Purkinje cell (primary cell): Measurements from ENCODE around the gene KIF3A. TPM values are rescaled to one million over a fixed set of nuclear protein-coding genes. Genes with fewer than 3 reads are reported as not detected.

Experiments
- polyA plus RNA-seq: library from polyadenylated mRNA; unstranded; fragments of >200 nt; fragmentation: Nextera tagmentation; gene quantifications from 2 replicates; pipeline ENCODE4 v1.2.1, GENCODE V29; 2014

The KIF3A gene
- polyA plus RNA-seq = 146 and 152 TPM in 2 replicates

GRCh38 chr5:132736853-132737833, at the start of gene KIF3A:
Gene KIF3A, minus strand, starts transcription at chr5:132737546. Its CDS starts 127 bp downstream, at chr5:132737419.

GRCh38 chr5:132777209-132778069, 40.1 kb upstream of the KIF3A start, which contains the start of gene SEPTIN8:
Gene SEPTIN8, minus strand, starts transcription at chr5:132777239. Its CDS starts 102 bp downstream, at chr5:132777137.

GRCh38 chr5:132746954-132747615, 9.7 kb upstream of the KIF3A start, which contains the start of gene CCNI2:
Gene CCNI2, plus strand, starts transcription at chr5:132747426. Its CDS starts 70 bp downstream, at chr5:132747496.

DNA sequence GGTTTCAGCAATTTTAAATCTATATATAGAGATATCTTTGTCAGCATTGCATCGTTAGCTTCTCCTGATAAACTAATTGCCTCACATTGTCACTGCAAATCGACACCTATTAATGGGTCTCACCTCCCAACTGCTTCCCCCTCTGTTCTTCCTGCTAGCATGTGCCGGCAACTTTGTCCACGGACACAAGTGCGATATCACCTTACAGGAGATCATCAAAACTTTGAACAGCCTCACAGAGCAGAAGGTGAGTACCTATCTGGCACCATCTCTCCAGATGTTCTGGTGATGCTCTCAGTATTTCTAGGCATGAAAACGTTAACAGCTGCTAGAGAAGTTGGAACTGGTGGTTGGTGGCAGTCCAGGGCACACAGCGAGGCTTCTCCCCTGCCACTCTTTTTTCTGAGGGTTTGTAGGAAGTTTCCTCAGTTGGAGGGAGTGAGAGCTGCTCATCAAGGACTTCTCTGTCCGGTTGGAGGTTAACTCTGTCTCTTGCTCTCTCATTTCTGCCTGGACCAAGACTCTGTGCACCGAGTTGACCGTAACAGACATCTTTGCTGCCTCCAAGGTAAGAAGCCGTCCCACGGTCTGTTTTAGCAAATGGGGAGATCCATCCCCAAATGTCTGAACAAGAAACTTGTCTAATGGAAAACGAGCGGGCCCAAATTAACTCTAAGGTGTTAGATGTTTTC, 63.3 kb downstream of the KIF3A start, which contains the start of gene IL4:
Gene IL4, plus strand, starts transcription at position 51 of the 692 bp plus-strand sequence. Its CDS starts 62 bp downstream, at position 113.

DNA sequence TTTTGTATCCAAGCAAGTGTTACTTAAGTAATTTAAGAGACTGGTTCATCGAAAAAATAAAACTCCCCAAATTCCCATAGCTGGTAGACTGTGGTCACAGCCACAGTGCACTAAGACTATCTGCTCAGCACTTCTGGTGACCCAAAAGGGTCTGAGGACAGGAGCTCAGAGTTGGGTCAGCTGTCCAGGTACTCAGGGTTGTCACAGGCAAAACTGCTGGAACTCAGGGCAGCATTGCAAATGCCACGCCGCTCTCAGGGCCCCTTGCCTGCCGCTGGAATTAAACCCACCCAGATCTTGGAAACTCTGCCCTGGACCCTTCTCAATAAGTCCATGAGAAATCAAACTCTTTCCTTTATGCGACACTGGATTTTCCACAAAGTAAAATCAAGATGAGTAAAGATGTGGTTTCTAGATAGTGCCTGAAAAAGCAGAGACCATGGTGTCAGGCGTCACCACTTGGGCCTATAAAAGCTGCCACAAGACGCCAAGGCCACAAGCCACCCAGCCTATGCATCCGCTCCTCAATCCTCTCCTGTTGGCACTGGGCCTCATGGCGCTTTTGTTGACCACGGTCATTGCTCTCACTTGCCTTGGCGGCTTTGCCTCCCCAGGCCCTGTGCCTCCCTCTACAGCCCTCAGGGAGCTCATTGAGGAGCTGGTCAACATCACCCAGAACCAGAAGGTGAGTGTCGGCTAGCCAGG, 79.5 kb downstream of the KIF3A start, which contains the start of gene IL13:
Gene IL13, plus strand, starts transcription at position 498 of the 705 bp plus-strand sequence. Its CDS starts 14 bp downstream, at position 512.

Other genes with a start within 250 kb of the KIF3A start
- 0.90 TPM in 1 of 2 replicates, not detected in the other for gene IRF1, start 246.8 kb downstream of the KIF3A start, polyA plus RNA-seq
- not detected in 2 replicates for gene IL5, start 194.0 kb downstream of the KIF3A start, polyA plus RNA-seq
- 34.0 and 44.9 TPM in 2 replicates for gene RAD50, start 180.6 kb downstream of the KIF3A start, polyA plus RNA-seq
- gene IL13, start 79.4 kb downstream of the KIF3A start, polyA plus RNA-seq = not detected in 2 replicates
- 0.71 TPM in 1 of 2 replicates, not detected in the other for gene IL4, start 63.6 kb downstream of the KIF3A start, polyA plus RNA-seq
- 141 and 152 TPM in 2 replicates for gene CCNI2, start 9.9 kb upstream of the KIF3A start, polyA plus RNA-seq
- gene SEPTIN8, start 39.7 kb upstream of the KIF3A start, polyA plus RNA-seq = 46.5 and 48.3 TPM in 2 replicates
- gene SOWAHA, start 75.8 kb upstream of the KIF3A start, polyA plus RNA-seq = 2.9 and 6.2 TPM in 2 replicates
- 1.6 and 2.3 TPM in 2 replicates for gene SHROOM1, start 93.1 kb upstream of the KIF3A start, polyA plus RNA-seq
- not detected in 2 replicates for gene GDF9, start 128.9 kb upstream of the KIF3A start, polyA plus RNA-seq
- gene UQCRQ, start 129.1 kb upstream of the KIF3A start, polyA plus RNA-seq = 1,974 and 2,272 TPM in 2 replicates
- 0.54 and 2.1 TPM in 2 replicates for gene LEAP2, start 136.1 kb upstream of the KIF3A start, polyA plus RNA-seq
- 26.7 and 37.9 TPM in 2 replicates for gene AFF4, start 226.1 kb upstream of the KIF3A start, polyA plus RNA-seq